Osteocyte (in vitro differentiated cells): Measurements from ENCODE around the gene NOVA2. TPM values are rescaled to one million over a fixed set of nuclear protein-coding genes. Genes with fewer than 3 reads are reported as not detected.

Experiments used
- DNase-seq: peaks from one replicate; pipeline ENCODE4 v3.0.0; 2021; ENCODE audit warnings: mixed read lengths; ENCODE audit not compliant: unreplicated experiment; ENCODE audit errors: extremely low spot score
- H3K27ac Mint-ChIP-seq: one replicate; pipeline ENCODE4 v1.8.0; 2021; ENCODE audit warnings: mild to moderate bottlenecking, mixed read lengths; ENCODE audit not compliant: unreplicated experiment
- H3K27me3 Mint-ChIP-seq: one replicate; pipeline ENCODE4 v1.8.0; 2021; ENCODE audit warnings: mixed read lengths; ENCODE audit not compliant: unreplicated experiment
- H3K36me3 Mint-ChIP-seq: one replicate; pipeline ENCODE4 v1.8.0; 2021; ENCODE audit warnings: mixed read lengths; ENCODE audit not compliant: unreplicated experiment
- H3K4me1 Mint-ChIP-seq: one replicate; pipeline ENCODE4 v1.8.0; 2021; ENCODE audit warnings: mixed read lengths; ENCODE audit not compliant: unreplicated experiment
- H3K4me3 Mint-ChIP-seq: one replicate; pipeline ENCODE4 v1.8.0; 2021; ENCODE audit warnings: mild to moderate bottlenecking, moderate library complexity, mixed read lengths; ENCODE audit not compliant: unreplicated experiment
- H3K9me3 Mint-ChIP-seq: one replicate; pipeline ENCODE4 v1.8.0; 2021; ENCODE audit warnings: mixed read lengths; ENCODE audit not compliant: unreplicated experiment
- CTCF ChIP-seq: fragments of 200-600 bp; sonication (generic); IDR thresholded peaks from 2 replicates; pipeline ENCODE4 v1.5.0; 2021; ENCODE audit warnings: antibody characterized with exemption, mild to moderate bottlenecking, moderate library complexity
- total RNA-seq: library from RNA; stranded (reverse); gene quantifications from 2 replicates; pipeline ENCODE4 v1.2.1, GENCODE V29; 2021

The NOVA2 gene
- total RNA-seq, 1 donor from 2014 or later = not detected

DNA sequence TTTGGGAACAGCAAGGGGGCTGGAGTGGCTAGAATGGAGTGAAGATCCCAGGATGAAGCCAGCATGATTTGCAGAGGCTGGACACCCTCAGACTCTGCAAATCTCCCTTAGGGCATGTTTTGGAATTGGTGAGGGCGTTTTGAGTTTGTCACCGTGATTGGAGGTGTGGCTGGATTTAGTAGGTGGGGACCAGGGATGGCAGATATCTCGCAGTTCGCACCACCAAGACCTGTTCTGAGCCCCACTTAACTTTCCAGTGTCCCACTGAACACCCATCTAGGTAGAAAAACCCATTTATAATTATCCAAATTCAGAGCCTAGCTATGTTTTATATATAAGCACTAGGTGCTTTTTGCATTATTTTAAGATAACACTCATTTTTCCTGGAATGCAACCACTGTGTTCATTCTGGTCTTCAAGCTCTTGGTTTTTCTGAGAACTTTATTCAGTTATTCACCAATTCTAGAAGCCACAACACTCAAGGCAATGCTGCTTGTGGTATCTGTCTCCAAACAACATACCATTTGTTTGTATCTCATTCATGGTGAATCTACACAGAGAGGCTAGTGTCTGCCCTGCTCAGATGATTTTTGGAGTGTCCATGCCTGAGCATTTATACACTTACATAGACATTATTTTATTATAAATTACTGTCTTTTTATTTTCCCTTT, 56.1 kb downstream of the NOVA2 start:
- peaks cover 30% of the 10 kb centered on the region for H3K27me3 Mint-ChIP-seq
- TF ChIP-seq CTCF = no peak
- no peaks in the 10 kb centered on the region for H3K36me3 Mint-ChIP-seq
- no peak for DNase-seq
- H3K4me3 Mint-ChIP-seq = no peak overlapping the region
- no peak overlapping the region for H3K27ac Mint-ChIP-seq
- no peaks in the 10 kb centered on the region for H3K4me1 Mint-ChIP-seq
- no peaks in the 10 kb centered on the region for H3K9me3 Mint-ChIP-seq

DNA sequence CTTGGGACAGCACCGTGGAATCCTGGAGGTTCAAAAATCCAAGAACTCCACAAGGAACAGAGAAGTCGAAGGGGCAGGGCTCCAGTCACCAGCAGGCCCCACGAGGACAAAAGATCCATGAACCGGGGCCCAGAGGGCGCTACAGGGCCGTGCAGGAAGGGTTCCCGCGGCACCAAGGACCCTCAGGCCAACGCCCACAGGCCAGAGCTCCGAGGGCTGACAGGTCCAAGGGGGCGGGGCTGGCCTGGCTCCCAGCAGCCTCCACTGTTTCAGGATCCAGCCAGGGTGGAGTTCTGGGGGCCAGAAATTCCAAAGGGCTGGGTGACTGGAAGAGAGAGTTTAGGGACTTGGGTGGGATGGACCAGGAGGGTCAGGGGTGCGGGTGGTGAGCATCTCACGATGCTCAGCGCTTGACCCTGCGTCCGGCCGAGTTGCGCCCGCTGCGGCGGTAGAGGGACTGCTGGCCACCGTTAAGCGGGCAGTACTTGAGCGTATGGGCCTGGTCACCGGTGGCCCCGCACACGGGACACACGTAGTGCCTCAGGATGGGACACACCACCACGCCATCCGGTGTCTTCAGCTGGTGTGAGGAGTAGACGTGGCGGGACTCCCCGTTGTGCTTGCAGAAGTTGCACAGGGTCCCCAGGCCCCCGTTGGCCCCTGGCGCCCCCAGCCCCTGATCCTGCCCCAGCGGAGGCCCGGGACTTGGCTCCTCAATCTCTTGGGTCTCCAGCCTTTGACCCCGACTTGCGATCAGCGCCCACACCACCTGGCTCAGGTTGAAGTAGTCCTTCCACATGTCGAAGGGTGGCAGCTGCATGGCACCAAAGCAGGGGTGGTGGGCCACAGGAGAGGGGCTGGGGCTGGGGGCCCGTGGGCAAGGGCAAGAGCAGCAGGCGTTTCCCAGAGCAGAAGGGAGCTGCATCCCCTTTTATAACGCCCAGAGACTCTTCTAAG, 59.5 kb downstream of the NOVA2 start, which contains the start of gene NANOS2:
Gene NANOS2 (minus strand): TSS at position 905 of the 957 bp plus-strand sequence. CDS start 85 bp downstream, at position 820.
- H3K4me3 Mint-ChIP-seq = no peak within 1 kb of the TSS
- no peak for TF ChIP-seq CTCF
- no peaks in the 10 kb centered on the region for H3K9me3 Mint-ChIP-seq
- H3K27ac Mint-ChIP-seq = no peak within 1 kb of the TSS
- DNase-seq = no peak
- no peaks in the 10 kb centered on the region for H3K4me1 Mint-ChIP-seq
- H3K36me3 Mint-ChIP-seq = no peaks in the 10 kb centered on the region
- peaks cover 20% of the 10 kb centered on the region for H3K27me3 Mint-ChIP-seq

GRCh38 chr19:45911291-45911690, 62.4 kb downstream of the NOVA2 start:
- H3K9me3 Mint-ChIP-seq = no peaks in the 10 kb centered on the region
- H3K4me3 Mint-ChIP-seq = no peak overlapping the region
- no peak for DNase-seq
- H3K4me1 Mint-ChIP-seq = no peaks in the 10 kb centered on the region
- H3K27ac Mint-ChIP-seq = no peak overlapping the region
- peaks cover 11% of the 10 kb centered on the region for H3K27me3 Mint-ChIP-seq
- TF ChIP-seq CTCF = no peak
- H3K36me3 Mint-ChIP-seq = no peaks in the 10 kb centered on the region

DNA sequence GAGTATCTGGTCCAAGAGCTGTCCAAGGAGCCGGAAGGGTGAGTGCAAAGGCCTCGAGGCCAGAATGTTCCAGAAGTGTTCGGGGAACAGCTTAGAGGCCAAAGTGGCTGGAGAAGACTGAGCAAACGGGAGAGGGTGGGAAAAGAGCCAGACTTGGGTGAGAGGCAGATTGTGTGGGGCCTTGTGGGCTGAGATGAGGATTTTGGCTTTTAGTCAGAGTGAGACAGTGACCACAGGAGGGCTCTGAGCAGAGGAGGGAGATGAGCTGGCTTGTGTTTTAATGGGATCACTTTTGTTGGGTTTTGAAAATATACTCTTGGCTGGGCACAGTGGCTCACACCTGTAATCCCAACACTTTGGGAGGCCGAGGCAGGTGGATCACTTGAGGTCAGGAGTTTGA, 64.7 kb downstream of the NOVA2 start:
- peaks cover 10% of the 10 kb centered on the region for H3K27me3 Mint-ChIP-seq
- H3K4me3 Mint-ChIP-seq = no peak overlapping the region
- no peak overlapping the region for H3K27ac Mint-ChIP-seq
- no peaks in the 10 kb centered on the region for H3K4me1 Mint-ChIP-seq
- no peaks in the 10 kb centered on the region for H3K9me3 Mint-ChIP-seq
- no peak for DNase-seq
- H3K36me3 Mint-ChIP-seq = no peaks in the 10 kb centered on the region
- TF ChIP-seq CTCF = no peak

GRCh38 chr19:45906221-45906620, 67.4 kb downstream of the NOVA2 start:
- TF ChIP-seq CTCF = no peak
- DNase-seq = no peak
- no peaks in the 10 kb centered on the region for H3K9me3 Mint-ChIP-seq
- H3K36me3 Mint-ChIP-seq = no peaks in the 10 kb centered on the region
- H3K4me1 Mint-ChIP-seq = peaks cover 5% of the 10 kb centered on the region
- H3K27ac Mint-ChIP-seq = no peak overlapping the region
- H3K4me3 Mint-ChIP-seq = no peak overlapping the region
- H3K27me3 Mint-ChIP-seq = peaks cover 10% of the 10 kb centered on the region
